HCT116 (cell line): ENCODE measurements around the gene PIKFYVE.

Source experiments
- CTCF ChIP-seq, 3 experiments: fragments of 200-600 bp in 1 of 3; sonication (generic) in 1 of 3; IDR thresholded peaks in 2 of 3; conservative IDR thresholded peaks in 1 of 3; 2 replicates each; pipeline ENCODE4 v1.5.1; 2012 to 2017; ENCODE audit warnings: low read depth in 2 of 3, low read length in 2 of 3, antibody characterized with exemption in 1 of 3, borderline replicate concordance in 1 of 3, control low read depth in 1 of 3, mild to moderate bottlenecking in 1 of 3, mixed read lengths in 1 of 3, mixed run types in 1 of 3, moderate library complexity in 1 of 3; ENCODE audit not compliant: insufficient read depth in 1 of 3
- REST ChIP-seq: IDR thresholded peaks from 2 replicates; pipeline ENCODE4 v1.6.1; 2012; ENCODE audit warnings: low read depth

GRCh38 chr2:208371634-208371935, 105.5 kb downstream of the PIKFYVE start:
- no peak for TF ChIP-seq CTCF (IDR thresholded peaks at IDR 0.05 in 2 of 3, conservative IDR thresholded peaks at IDR 0.05 in 1 of 3; ENCODE audit: borderline replicate concordance in 1 of 3, insufficient read depth in 1 of 3, low read depth in 2 of 3, low read length in 2 of 3)
- no peak for TF ChIP-seq REST
